HEK293T (cell line): Measurements from ENCODE around the gene SEC31A.

ENCODE experiments used
- CTCF ChIA-PET: fragments of 350-600 bp; formaldehyde crosslinking; extraction: SDS; loops from one replicate; lab custom pipeline; 2021; ENCODE audit warnings: antibody characterized with exemption, inconsistent platforms; lab: Yijun Ruan, JAX
- POLR2A ChIA-PET: fragments of 350-600 bp; formaldehyde crosslinking; extraction: SDS; loops from one replicate; lab custom pipeline; 2020; ENCODE audit warnings: antibody characterized with exemption, inconsistent platforms; lab: Yijun Ruan, JAX
- DNase-seq: peaks from one replicate; pipeline ENCODE4 v3.0.0; 2012; ENCODE audit warnings: mixed read lengths; ENCODE audit errors: extremely low spot score
- ARNT ChIP-seq: fragments of 450-650 bp; IDR thresholded peaks from 2 replicates; pipeline ENCODE4 v1.6.1; 2017; ENCODE audit warnings: mild to moderate bottlenecking
- BHLHE40 ChIP-seq: fragments of 450-650 bp; IDR thresholded peaks from 2 replicates; pipeline ENCODE4 v1.6.1; 2016; ENCODE audit warnings: mild to moderate bottlenecking, moderate library complexity, borderline replicate concordance
- CTBP1 ChIP-seq: fragments of 450-650 bp; IDR thresholded peaks from 2 replicates; pipeline ENCODE4 v1.6.1; 2016; ENCODE audit warnings: borderline replicate concordance
- ELF4 ChIP-seq: fragments of 450-650 bp; IDR thresholded peaks from 2 replicates; pipeline ENCODE4 v1.6.1; 2017; ENCODE audit warnings: antibody characterized with exemption
- FOXA1 ChIP-seq: fragments of 450-650 bp; IDR thresholded peaks from 2 replicates; pipeline ENCODE4 v1.6.1; 2016; ENCODE audit warnings: mild to moderate bottlenecking
- FOXK2 ChIP-seq: fragments of 450-650 bp; IDR thresholded peaks from 2 replicates; pipeline ENCODE4 v1.6.1; 2016; ENCODE audit warnings: mild to moderate bottlenecking
- FOXM1 ChIP-seq: fragments of 450-650 bp; IDR thresholded peaks from 2 replicates; pipeline ENCODE4 v1.6.1; 2017; ENCODE audit warnings: mild to moderate bottlenecking, borderline replicate concordance
- HDGF ChIP-seq: fragments of 450-650 bp; IDR thresholded peaks from 2 replicates; pipeline ENCODE4 v1.6.1; 2017; ENCODE audit warnings: antibody characterized with exemption, borderline replicate concordance
- L3MBTL2 ChIP-seq: fragments of 450-650 bp; conservative IDR thresholded peaks from 2 replicates; pipeline ENCODE4 v1.6.1; 2016; ENCODE audit warnings: mild to moderate bottlenecking
- LEF1 ChIP-seq: fragments of 450-650 bp; IDR thresholded peaks from 2 replicates; pipeline ENCODE4 v1.6.1; 2017; ENCODE audit warnings: mild to moderate bottlenecking, borderline replicate concordance
- NFRKB ChIP-seq: fragments of 450-650 bp; IDR thresholded peaks from 2 replicates; pipeline ENCODE4 v1.6.1; 2016; ENCODE audit warnings: mild to moderate bottlenecking, moderate library complexity
- PKNOX1 ChIP-seq: fragments of 450-650 bp; IDR thresholded peaks from 2 replicates; pipeline ENCODE4 v1.6.1; 2016
- SP1 ChIP-seq: fragments of 450-650 bp; IDR thresholded peaks from 2 replicates; pipeline ENCODE4 v1.6.1; 2017
- SUZ12 ChIP-seq: fragments of 450-650 bp; IDR thresholded peaks from 2 replicates; pipeline ENCODE4 v1.6.1; 2016; ENCODE audit warnings: mild to moderate bottlenecking
- TARDBP ChIP-seq: fragments of 450-650 bp; IDR thresholded peaks from 2 replicates; pipeline ENCODE4 v1.6.1; 2016
- ZNF384 ChIP-seq: fragments of 450-650 bp; IDR thresholded peaks from 2 replicates; pipeline ENCODE4 v1.6.1; 2016

The SEC31A gene

DNA sequence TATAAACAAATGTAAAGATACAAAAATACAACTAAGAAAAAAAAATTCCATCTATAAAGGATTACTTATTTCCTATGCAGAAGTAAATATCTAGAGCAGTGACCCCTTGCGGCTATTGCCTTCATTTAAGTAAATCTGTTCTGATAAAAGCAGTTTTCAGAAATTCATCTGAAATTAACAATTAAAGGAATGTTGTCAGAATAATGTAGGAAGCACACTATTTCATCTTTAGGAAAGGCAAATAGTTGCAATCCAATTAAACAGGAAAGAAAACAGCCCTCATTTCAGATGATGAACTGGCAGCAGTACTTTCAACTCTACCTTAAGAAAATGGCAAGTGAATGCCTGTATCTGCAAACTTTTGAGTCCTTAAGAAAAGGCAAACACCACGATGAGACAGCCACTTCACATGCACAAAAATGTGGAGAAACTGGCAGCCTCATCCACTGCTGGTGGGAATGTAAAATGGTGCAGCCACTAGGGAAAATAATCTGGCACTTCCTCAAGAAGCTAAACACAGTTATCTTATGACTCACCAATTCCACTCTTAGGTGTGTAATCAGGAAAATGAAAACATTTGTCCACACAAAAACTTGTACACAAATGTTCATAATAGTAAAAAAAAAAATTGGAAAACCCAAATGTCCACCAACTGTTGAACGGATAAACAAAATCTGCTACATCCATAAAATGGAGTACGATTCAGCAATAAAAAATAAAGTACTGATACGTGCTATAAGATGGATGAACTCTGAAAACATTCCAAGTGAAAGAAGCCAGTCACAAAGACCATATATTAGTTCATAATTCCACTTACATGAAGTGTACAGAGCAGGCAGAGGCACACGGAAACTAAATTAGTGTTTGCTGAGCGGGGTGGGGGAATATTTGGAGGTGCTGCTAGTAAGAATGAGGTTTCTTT lies 7.6 kb upstream of the SEC31A start:
- TF ChIP-seq ELF4 (no peak), CTBP1 (no peak), NFRKB (no peak), HDGF (no peak), LEF1 (no peak), FOXA1 (no peak), FOXM1 (no peak), SUZ12 (no peak), ARNT (no peak), SP1 (no peak), PKNOX1 (no peak), BHLHE40 (no peak), TARDBP (no peak), L3MBTL2 (no peak), FOXK2 (no peak), ZNF384 (no peak)
- ChIA-PET CTCF (no interaction called here), POLR2A (interaction anchor here (0.7 to 2.9 kb wide), 7 partner anchors 8 to 538 kb away, joined by 3 to 39 read pairs (median 9); partner anchors contain the start of genes COPS4, LIN54 and SEC31A)
- no peak for DNase-seq

- ChIA-PET CTCF (no interaction called here), POLR2A (interaction anchor here (1.4 kb wide), 1 partner anchor 115 kb away, joined by 7 read pairs; no protein-coding TSS in a partner anchor)
- no peak for TF ChIP-seq FOXK2
- no peak for TF ChIP-seq ELF4
- no peak for TF ChIP-seq L3MBTL2
- TF ChIP-seq CTBP1 = no peak
- no peak for TF ChIP-seq LEF1
- no peak for TF ChIP-seq ZNF384
- TF ChIP-seq FOXA1 = no peak
- no peak for DNase-seq
Measured at GRCh38 chr4:82896755-82897154, 5.8 kb upstream of the SEC31A start.

DNA sequence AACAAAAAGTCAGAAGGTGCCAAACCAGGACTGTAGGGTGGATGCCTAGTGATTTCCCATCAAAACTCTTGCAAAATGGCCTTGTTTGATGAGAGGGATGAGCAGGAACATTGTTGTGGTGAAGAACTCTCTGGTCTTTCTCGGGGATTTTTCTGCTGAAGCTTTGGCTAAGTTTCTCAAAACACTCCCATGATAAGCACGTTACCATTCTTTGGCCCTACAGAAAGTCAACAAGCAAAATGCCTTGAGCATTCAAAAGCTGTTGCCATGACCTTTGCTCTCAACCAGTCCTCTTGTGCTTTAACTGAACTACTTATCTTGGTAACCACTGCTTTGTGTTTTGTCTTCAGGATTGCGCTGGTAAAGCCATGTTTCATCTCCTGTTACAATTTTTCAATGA lies 3.0 kb upstream of the SEC31A start:
- ChIA-PET POLR2A (no interaction called here), CTCF (no interaction called here)
- no peak for TF ChIP-seq FOXM1
- no peak for TF ChIP-seq ELF4
- TF ChIP-seq LEF1 = no peak
- no peak for TF ChIP-seq ARNT
- TF ChIP-seq NFRKB = no peak
- TF ChIP-seq TARDBP = no peak
- no peak for TF ChIP-seq SP1
- TF ChIP-seq SUZ12 = no peak
- no peak for TF ChIP-seq ZNF384
- no peak for DNase-seq

- DNase-seq = no peak
- TF ChIP-seq PKNOX1 = no peak
- no peak for TF ChIP-seq CTBP1
- TF ChIP-seq FOXK2 = no peak
- no peak for TF ChIP-seq FOXM1
- TF ChIP-seq ELF4 = no peak
- no peak for TF ChIP-seq HDGF
- TF ChIP-seq LEF1 = no peak
- TF ChIP-seq L3MBTL2 = no peak
- TF ChIP-seq ARNT = no peak
- TF ChIP-seq SUZ12 = no peak
- no peak for TF ChIP-seq BHLHE40
- TF ChIP-seq NFRKB = no peak
- no peak for TF ChIP-seq ZNF384
- TF ChIP-seq FOXA1 = no peak
- no peak for TF ChIP-seq TARDBP
- no peak for TF ChIP-seq SP1
- ChIA-PET POLR2A (interaction anchor here (0.7 to 4.4 kb wide), 3 partner anchors 7 to 143 kb away, joined by 3 to 39 read pairs (median 4); partner anchors contain the start of genes COPS4 and THAP9), CTCF (interaction anchor here (0.8 kb wide), 1 partner anchor 153 kb away, joined by 5 read pairs; no protein-coding TSS in a partner anchor)
Measured at GRCh38 chr4:82892467-82892802, 1.5 kb upstream of the SEC31A start.

DNA sequence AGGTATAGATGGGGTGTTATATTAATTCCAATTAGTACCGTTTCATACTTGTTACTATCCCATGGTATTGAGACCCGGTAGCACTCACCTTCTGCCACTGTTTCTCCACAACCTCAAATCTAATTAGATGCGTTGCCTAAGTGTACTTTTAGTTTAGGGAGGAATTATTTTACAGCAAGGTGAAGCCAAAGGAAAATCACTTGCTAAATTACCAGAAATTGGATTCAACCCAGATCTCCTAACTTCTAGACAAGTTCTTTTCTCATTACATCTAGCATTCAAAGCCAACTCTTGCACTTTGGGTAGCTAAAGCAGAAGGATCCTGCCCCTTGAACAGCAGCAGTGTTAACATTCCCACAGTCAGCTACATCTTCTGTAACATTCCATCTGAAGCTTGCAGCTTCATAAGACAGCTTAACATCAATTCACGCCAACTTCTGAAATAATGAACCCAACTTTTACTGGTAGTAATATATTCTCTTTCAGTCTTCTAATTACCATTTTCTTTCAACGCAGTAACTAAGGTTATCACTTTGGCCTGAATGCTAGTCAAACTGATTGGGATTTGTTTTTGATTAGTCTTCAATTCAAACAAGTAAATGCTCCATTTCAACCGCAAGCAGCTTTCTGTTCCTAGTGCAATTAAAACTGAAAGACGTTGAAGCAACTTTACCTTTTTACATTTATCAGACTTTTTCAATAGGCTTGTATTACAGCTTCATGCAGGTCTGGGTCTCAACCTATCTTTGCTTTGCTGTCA lies 934 bp upstream of the SEC31A start:
- TF ChIP-seq PKNOX1 = no peak
- no peak for TF ChIP-seq HDGF
- no peak for TF ChIP-seq SUZ12
- TF ChIP-seq FOXK2 = no peak
- TF ChIP-seq NFRKB = no peak
- no peak for TF ChIP-seq FOXM1
- no peak for TF ChIP-seq FOXA1
- TF ChIP-seq BHLHE40 = no peak
- TF ChIP-seq CTBP1 = no peak
- DNase-seq = no peak
- ChIA-PET POLR2A (interaction anchor here (0.7 to 4.4 kb wide), 3 partner anchors 8 to 143 kb away, joined by 3 to 39 read pairs (median 4); partner anchors contain the start of genes COPS4 and THAP9), CTCF (interaction anchor here (0.8 kb wide), 1 partner anchor 153 kb away, joined by 5 read pairs; no protein-coding TSS in a partner anchor)
